GM23338 (cell line): ENCODE results near the gene NUCB2.

Experiments
- EZH2 ChIP-seq: fragments of 200-600 bp; sonication (generic); IDR thresholded peaks from one replicate; pipeline ENCODE4 v1.8.0; 2017; ENCODE audit warnings: antibody characterized with exemption, mild to moderate bottlenecking, low read depth; ENCODE audit not compliant: unreplicated experiment
- POLR2AphosphoS5 ChIP-seq: IDR thresholded peaks from 2 replicates; pipeline ENCODE4 v1.6.1; 2016; ENCODE audit warnings: antibody characterized with exemption, low read depth
- REST ChIP-seq: IDR thresholded peaks from one replicate; pipeline ENCODE4 v1.6.1; 2018; ENCODE audit warnings: antibody characterized with exemption; ENCODE audit not compliant: unreplicated experiment
- TF ChIP-seq, protein P1 (sequence below), 2 experiments: fragments of 200-600 bp in 1 of 2; sonication (generic) in 1 of 2; conservative IDR thresholded peaks; 2 replicates each; pipeline versions ENCODE4 v1.5.1 to v1.6.1; 2016 to 2017; ENCODE audit warnings: antibody characterized with exemption in 2 of 2, low read depth in 2 of 2, mild to moderate bottlenecking in 2 of 2, moderate library complexity in 1 of 2

DNA sequence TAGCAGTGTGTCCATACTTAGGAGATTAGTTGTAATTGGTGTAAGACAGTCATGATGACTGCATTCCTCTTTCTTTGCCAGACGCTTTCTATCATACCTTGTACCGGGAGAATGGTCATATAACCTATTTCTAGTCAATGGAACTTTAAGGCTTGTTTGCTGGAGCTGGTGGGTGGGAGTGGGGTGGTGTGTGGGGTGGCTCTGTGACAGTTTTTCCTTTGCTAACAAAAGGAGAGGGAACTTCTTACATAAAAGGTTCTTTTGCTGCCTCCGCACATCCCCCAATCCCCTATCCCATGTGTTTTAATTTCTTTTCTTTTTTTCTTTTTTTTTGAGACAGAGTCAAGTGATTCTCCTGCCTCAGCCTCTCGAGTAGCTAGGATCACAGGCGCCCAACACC is 9.8 kb upstream of the NUCB2 start:
- TF ChIP-seq EZH2 (no peak), POLR2AphosphoS5 (no peak), REST (no peak)
- TF ChIP-seq, protein P1, sequence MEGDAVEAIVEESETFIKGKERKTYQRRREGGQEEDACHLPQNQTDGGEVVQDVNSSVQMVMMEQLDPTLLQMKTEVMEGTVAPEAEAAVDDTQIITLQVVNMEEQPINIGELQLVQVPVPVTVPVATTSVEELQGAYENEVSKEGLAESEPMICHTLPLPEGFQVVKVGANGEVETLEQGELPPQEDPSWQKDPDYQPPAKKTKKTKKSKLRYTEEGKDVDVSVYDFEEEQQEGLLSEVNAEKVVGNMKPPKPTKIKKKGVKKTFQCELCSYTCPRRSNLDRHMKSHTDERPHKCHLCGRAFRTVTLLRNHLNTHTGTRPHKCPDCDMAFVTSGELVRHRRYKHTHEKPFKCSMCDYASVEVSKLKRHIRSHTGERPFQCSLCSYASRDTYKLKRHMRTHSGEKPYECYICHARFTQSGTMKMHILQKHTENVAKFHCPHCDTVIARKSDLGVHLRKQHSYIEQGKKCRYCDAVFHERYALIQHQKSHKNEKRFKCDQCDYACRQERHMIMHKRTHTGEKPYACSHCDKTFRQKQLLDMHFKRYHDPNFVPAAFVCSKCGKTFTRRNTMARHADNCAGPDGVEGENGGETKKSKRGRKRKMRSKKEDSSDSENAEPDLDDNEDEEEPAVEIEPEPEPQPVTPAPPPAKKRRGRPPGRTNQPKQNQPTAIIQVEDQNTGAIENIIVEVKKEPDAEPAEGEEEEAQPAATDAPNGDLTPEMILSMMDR (conservative IDR thresholded peaks at IDR 0.05; ENCODE audit: low read depth in 2 of 2) = no peak
